K562 (cell line): ENCODE measurements around the gene HBM. TPM values are rescaled to one million over a fixed set of nuclear protein-coding genes. Genes with fewer than 3 reads are reported as not detected.

Source experiments
- BCOR ChIP-seq: fragments of 450-650 bp; IDR thresholded peaks from 2 replicates; pipeline ENCODE4 v1.6.1; 2016
- CHD4 ChIP-seq: fragments of 200-600 bp; sonication (generic); IDR thresholded peaks from 3 replicates; pipeline ENCODE4 v1.6.1; 2012; ENCODE audit warnings: low read depth, mild to moderate bottlenecking, mixed read lengths, low read length, inconsistent platforms; ENCODE audit not compliant: insufficient read depth, insufficient replicate concordance, poor library complexity, severe bottlenecking
- FOXP1 ChIP-seq: sonication (generic); formaldehyde crosslinking; IDR thresholded peaks from 2 replicates; pipeline ENCODE4 v1.8.0; 2022; ENCODE audit warnings: mild to moderate bottlenecking, missing genetic modification reagents
- NCOR1 ChIP-seq: fragments of 450-650 bp; IDR thresholded peaks from 2 replicates; pipeline ENCODE4 v1.6.1; 2016; ENCODE audit warnings: mild to moderate bottlenecking, moderate library complexity
- NFXL1 ChIP-seq: fragments of 450-650 bp; formaldehyde crosslinking; IDR thresholded peaks from 2 replicates; pipeline ENCODE4 v1.4.0; 2021; ENCODE audit warnings: mild to moderate bottlenecking
- RBM34 ChIP-seq: fragments of 200-400 bp; formaldehyde crosslinking; IDR thresholded peaks from 2 replicates; pipeline ENCODE4 v1.6.1; 2018; ENCODE audit warnings: low read length, borderline replicate concordance; ENCODE audit not compliant: insufficient read depth
- RFX1 ChIP-seq: fragments of 450-650 bp; IDR thresholded peaks from 2 replicates; pipeline ENCODE4 v1.6.1; 2016; ENCODE audit warnings: mild to moderate bottlenecking, moderate library complexity
- SMAD4 ChIP-seq: fragments of 250-450 bp; sonication (Bioruptor Pico); conservative IDR thresholded peaks from 2 replicates; pipeline ENCODE4 v1.8.0; 2021; ENCODE audit warnings: inconsistent platforms, mild to moderate bottlenecking, moderate library complexity
- TAL1 ChIP-seq: fragments of 450-650 bp; IDR thresholded peaks from 2 replicates; pipeline ENCODE4 v1.6.1; 2016; ENCODE audit warnings: mild to moderate bottlenecking
- TBP ChIP-seq: optimal IDR thresholded peaks from 2 replicates; pipeline ENCODE3; 2011; ENCODE audit warnings: low read depth, low read length, improper control_type of control experiment
- TCF7 ChIP-seq: sonication (generic); IDR thresholded peaks from 2 replicates; pipeline ENCODE4 v1.6.1; 2016; ENCODE audit warnings: antibody characterized with exemption, borderline replicate concordance
- ZNF398 ChIP-seq: fragments of 250-450 bp; sonication (Bioruptor Pico); IDR thresholded peaks from 2 replicates; pipeline ENCODE4 v1.8.0; 2021; ENCODE audit warnings: moderate library complexity, mild to moderate bottlenecking, inconsistent platforms
- ZNF584 ChIP-seq: fragments of 200-800 bp; sonication (Bioruptor generic); IDR thresholded peaks from 2 replicates; pipeline ENCODE4 v1.6.1; 2016; ENCODE audit warnings: low read depth, mild to moderate bottlenecking, missing genetic modification characterization, missing compliant biosample characterization
- polyA plus RNA-seq, 8 experiments: library from polyadenylated mRNA; depleted of rRNA in 4 of 8; stranded (reverse) in 5 of 8; unstranded in 3 of 8; fragments of >200 nt; fragmentation: Nextera tagmentation in 2 of 8; fragmentation: Illumina TruSeq in 1 of 8; extraction: Ambion mirVana in 2 of 8; extraction: Trizol in 1 of 8; gene quantifications; 2 replicates each; pipeline versions ENCODE4 v1.2.1 to v1.2.3, GENCODE V29; 2011 to 2014; ENCODE audit warnings: inconsistent platforms in 1 of 8, missing spikeins in 1 of 8
- total RNA-seq, 7 experiments: library from RNA; depleted of rRNA in 6 of 7; stranded (reverse); fragments of >200 nt in 6 of 7; fragmentation: Illumina TruSeq in 2 of 7; extraction: Trizol in 2 of 7; gene quantifications; 2 replicates each; pipeline versions ENCODE4 v1.2.1 to v1.2.3, GENCODE V29; 2011 to 2021; ENCODE audit warnings: low replicate concordance in 1 of 7

The HBM gene
- total and polyA plus RNA-seq, 9 of the 15 experiments (the other 6 are each of a cell fraction or from before 2014, with no cell fraction given), result not detected

GRCh38 chr16:152141-153128, 13.3 kb upstream of the HBM start, which contains the start of gene HBZ (continued):
- no peak for TF ChIP-seq ZNF584 (CRISPR knock-in tag)
- peak; percentile 82 for TF ChIP-seq SMAD4
- TF ChIP-seq TBP, result no peak
- TF ChIP-seq TAL1, result no peak
- TF ChIP-seq RBM34, result no peak
- TF ChIP-seq FOXP1 (CRISPR knock-in tag), result no peak
- no peak for TF ChIP-seq TCF7
- peak; percentile 54 for TF ChIP-seq NCOR1
- TF ChIP-seq ZNF398, result no peak
- TF ChIP-seq BCOR, result no peak
- no peak for TF ChIP-seq RFX1
- TF ChIP-seq NFXL1 (CRISPR knock-in tag), result no peak
- TF ChIP-seq CHD4, result no peak
